ENCODE measurements around the gene PTPRJ. TPM values are rescaled to one million over a fixed set of nuclear protein-coding genes. Genes with fewer than 3 reads are reported as not detected.
A peak's percentile ranks its signal among the peaks of the same experiment; 100 is the strongest.

Gene PTPRJ
- total and polyA plus RNA-seq, 9 of the 15 experiments (the other 6 are each of a cell fraction or from before 2014, with no cell fraction given) = 0.56 to 10.7 (median 4.8) TPM

DNA sequence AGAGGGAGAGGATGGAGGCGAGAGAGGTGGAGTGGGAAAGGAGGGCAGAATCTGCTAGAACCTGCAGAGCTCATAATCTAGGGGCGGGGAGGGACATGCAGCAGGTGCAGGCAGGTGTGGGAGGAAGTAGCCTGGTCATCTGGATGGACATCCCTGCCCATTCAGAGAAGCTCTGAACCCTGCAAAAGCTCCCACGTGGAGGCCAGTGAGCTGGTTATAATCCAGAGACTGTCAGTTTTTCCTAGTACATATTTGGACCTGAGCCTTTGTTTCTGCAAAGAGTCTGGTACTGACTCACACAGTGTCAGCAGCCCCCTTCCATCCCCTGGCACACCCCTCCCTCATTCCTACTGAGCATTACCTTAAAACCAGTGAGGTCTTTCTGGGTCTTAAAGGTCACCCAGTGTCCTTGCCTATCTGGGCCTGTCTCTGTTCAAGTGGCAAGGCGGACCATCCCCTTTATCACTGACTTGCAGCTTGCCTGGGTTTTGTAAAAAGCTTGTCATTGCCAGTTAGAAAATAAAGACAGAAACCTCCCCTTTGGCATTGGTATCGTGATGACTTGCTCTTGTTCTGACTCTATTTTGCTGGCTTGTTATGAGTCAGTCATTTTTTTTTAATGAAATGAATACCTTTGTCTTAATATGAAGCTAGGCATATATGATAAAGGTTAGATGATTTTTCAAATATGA is 26.1 kb downstream of the PTPRJ start (continued):
- TF ChIP-seq CCAR2 (IDR thresholded peaks at IDR 0.05; ENCODE audit: low read depth, low read length) = no peak
- no peak for TF ChIP-seq TSHZ1 (CRISPR knock-in tag; IDR thresholded peaks at IDR 0.05)
- TF ChIP-seq ARID4B (CRISPR knock-in tag; IDR thresholded peaks at IDR 0.05) = no peak
- peak; percentile 31; the same call in 1 of the 2 replicates for TF ChIP-seq POLR2AphosphoS5 (IDR thresholded peaks at IDR 0.05; ENCODE audit: control insufficient read depth, insufficient read depth, low read depth, low read length)
- TF ChIP-seq CTBP1 (IDR thresholded peaks at IDR 0.05; ENCODE audit: borderline replicate concordance) = no peak
- TF ChIP-seq GABPB2 (CRISPR knock-in tag; conservative IDR thresholded peaks at IDR 0.05) = no peak
- TF ChIP-seq ZSCAN29 (IDR thresholded peaks at IDR 0.05) = no peak
- TF ChIP-seq MED1 (CRISPR knock-in tag; IDR thresholded peaks at IDR 0.05; ENCODE audit: borderline replicate concordance) = no peak
- peak; percentile 85 for TF ChIP-seq TCF3 (CRISPR knock-in tag; IDR thresholded peaks at IDR 0.05)
- peak; percentile 55 for TF ChIP-seq TEAD4 (IDR thresholded peaks at IDR 0.05; ENCODE audit: low read length)
- TF ChIP-seq TEAD4 (CRISPR knock-in tag; IDR thresholded peaks at IDR 0.05; ENCODE audit: borderline replicate concordance) = no peak
- TF ChIP-seq NCOR1 (IDR thresholded peaks at IDR 0.05) = peak; percentile 74
- peak; percentile 24; the same call in 1 of the 2 replicates for TF ChIP-seq MAFF (IDR thresholded peaks at IDR 0.05; ENCODE audit: low read length)
- TF ChIP-seq DPF2 (IDR thresholded peaks at IDR 0.05) = peak; percentile 74
- peak; percentile 33; the same call in 1 of the 2 replicates for TF ChIP-seq NFE2 (IDR thresholded peaks at IDR 0.05; ENCODE audit: low read depth)
- TF ChIP-seq ATF3 (IDR thresholded peaks at IDR 0.05) = peak; percentile 38
- TF ChIP-seq ATF3 (CRISPR knock-in tag; conservative IDR thresholded peaks at IDR 0.05) = no peak
- TF ChIP-seq MAFG (tag; conservative IDR thresholded peaks at IDR 0.05) = peak; percentile 80
- peak; percentile 72 for TF ChIP-seq CBFA2T2 (conservative IDR thresholded peaks at IDR 0.05)
- TF ChIP-seq ZNF316 (IDR thresholded peaks at IDR 0.05) = peak; percentile 63
- TF ChIP-seq TSC22D4 (tag; IDR thresholded peaks at IDR 0.05) = no peak
- no peak for TF ChIP-seq SRSF1 (IDR thresholded peaks at IDR 0.05; ENCODE audit: low read depth, low read length)

Measured in K562 (cell line).